Activated CD4-positive, alpha-beta T cell treated with anti-CD3 and anti-CD28 coated beads for 1 hour (primary cell): ENCODE measurements around the gene SHROOM3.

Source experiments
- DNase-seq: peaks from one replicate; pipeline ENCODE4 v3.0.0-alpha.2; 2020

Gene SHROOM3

GRCh38 chr4:76758290-76758882, 323.4 kb downstream of the SHROOM3 start:
- DNase-seq: no peak

GRCh38 chr4:76758996-76759395, 324.0 kb downstream of the SHROOM3 start:
- DNase-seq: no peak

- no peak for DNase-seq
These were observed 325.2 kb downstream of the SHROOM3 start for GRCh38 chr4:76760193-76760592.

- DNase-seq: no peak
These were observed 327.4 kb downstream of the SHROOM3 start for GRCh38 chr4:76762137-76763130.

- DNase-seq: no peak
These were observed 329.2 kb downstream of the SHROOM3 start for GRCh38 chr4:76764251-76764650.

- no peak for DNase-seq
These were observed 330.6 kb downstream of the SHROOM3 start for GRCh38 chr4:76765473-76766183.

- DNase-seq: no peak
These were observed 333.0 kb downstream of the SHROOM3 start for GRCh38 chr4:76767983-76768382.

GRCh38 chr4:76772498-76773106, 337.6 kb downstream of the SHROOM3 start:
- no peak for DNase-seq

- DNase-seq: no peak
These were observed 338.7 kb downstream of the SHROOM3 start for GRCh38 chr4:76773766-76774165.

- DNase-seq: no peak
These were observed 344.9 kb downstream of the SHROOM3 start for GRCh38 chr4:76779740-76780459.

- DNase-seq: no peak
These were observed 346.0 kb downstream of the SHROOM3 start for GRCh38 chr4:76780781-76781697.

- no peak for DNase-seq
These were observed 346.9 kb downstream of the SHROOM3 start for GRCh38 chr4:76781698-76782595.

- DNase-seq: no peak
These were observed 347.8 kb downstream of the SHROOM3 start for GRCh38 chr4:76782837-76783236.

GRCh38 chr4:76783836-76784235, 348.8 kb downstream of the SHROOM3 start:
- DNase-seq: no peak

- DNase-seq: no peak
These were observed 349.2 kb downstream of the SHROOM3 start for GRCh38 chr4:76784237-76784636.

- no peak for DNase-seq
These were observed 352.9 kb downstream of the SHROOM3 start for GRCh38 chr4:76787898-76788297.

- DNase-seq: no peak
These were observed 355.3 kb downstream of the SHROOM3 start for GRCh38 chr4:76790377-76790776.

GRCh38 chr4:76791479-76791878, 356.4 kb downstream of the SHROOM3 start:
- DNase-seq: no peak

GRCh38 chr4:76792418-76792817, 357.4 kb downstream of the SHROOM3 start:
- no peak for DNase-seq

- no peak for DNase-seq
These were observed 360.2 kb downstream of the SHROOM3 start for GRCh38 chr4:76795243-76795642.
